ENCODE results near the gene SCAPER. TPM values are rescaled to one million over a fixed set of nuclear protein-coding genes. Genes with fewer than 3 reads are reported as not detected.

SCAPER gene
- total RNA-seq, 4 donors from 2014 or later, result 29.9 to 86.6 (median 45.6) TPM

DNA sequence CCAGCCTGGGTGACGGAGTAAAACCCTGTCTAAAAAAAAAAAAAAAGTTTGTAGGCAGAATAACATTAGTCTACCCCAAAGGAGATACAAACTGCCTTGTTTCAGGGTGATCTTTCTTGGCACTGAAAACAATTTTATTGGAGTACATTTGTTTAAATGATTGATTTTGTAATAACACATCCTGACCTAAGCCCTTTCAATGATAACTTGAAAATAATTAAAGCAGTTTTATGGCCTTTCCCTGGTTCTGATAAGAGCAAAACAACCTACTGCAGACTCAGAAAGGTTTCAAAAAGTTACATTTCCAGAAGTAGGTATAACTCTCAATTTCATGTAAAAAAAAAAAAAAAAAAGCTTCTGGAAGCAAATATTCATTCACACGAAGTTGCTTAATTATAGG lies 404.1 kb downstream of the SCAPER start:
- no peak overlapping the region for H3K27ac ChIP-seq
- TF ChIP-seq, protein P1, sequence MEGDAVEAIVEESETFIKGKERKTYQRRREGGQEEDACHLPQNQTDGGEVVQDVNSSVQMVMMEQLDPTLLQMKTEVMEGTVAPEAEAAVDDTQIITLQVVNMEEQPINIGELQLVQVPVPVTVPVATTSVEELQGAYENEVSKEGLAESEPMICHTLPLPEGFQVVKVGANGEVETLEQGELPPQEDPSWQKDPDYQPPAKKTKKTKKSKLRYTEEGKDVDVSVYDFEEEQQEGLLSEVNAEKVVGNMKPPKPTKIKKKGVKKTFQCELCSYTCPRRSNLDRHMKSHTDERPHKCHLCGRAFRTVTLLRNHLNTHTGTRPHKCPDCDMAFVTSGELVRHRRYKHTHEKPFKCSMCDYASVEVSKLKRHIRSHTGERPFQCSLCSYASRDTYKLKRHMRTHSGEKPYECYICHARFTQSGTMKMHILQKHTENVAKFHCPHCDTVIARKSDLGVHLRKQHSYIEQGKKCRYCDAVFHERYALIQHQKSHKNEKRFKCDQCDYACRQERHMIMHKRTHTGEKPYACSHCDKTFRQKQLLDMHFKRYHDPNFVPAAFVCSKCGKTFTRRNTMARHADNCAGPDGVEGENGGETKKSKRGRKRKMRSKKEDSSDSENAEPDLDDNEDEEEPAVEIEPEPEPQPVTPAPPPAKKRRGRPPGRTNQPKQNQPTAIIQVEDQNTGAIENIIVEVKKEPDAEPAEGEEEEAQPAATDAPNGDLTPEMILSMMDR (IDR thresholded peaks at IDR 0.05), result no peak
- no peak for TF ChIP-seq POLR2A (IDR thresholded peaks at IDR 0.05)

DNA sequence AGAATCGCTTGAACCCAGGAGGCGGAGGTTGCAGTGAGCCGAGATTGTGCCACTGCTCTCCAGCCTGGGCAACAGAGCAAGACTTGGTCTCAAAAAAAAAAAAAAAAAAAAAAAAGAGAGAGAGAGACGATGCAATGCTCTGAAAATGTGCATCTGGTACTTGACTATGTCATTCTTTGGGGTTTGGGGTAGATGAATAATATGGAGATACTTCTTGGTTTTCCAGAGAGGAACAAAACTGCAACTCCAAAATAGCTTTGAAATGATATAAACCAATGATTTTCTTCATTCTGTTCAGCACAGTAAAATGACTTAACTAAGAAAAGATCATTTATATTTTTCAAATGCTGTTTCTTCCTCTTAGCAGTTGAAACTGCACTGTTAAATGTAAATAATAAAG lies 409.7 kb downstream of the SCAPER start:
- H3K27me3 ChIP-seq, result no peaks in the 10 kb centered on the region
- H3K36me3 ChIP-seq, result no peaks in the 10 kb centered on the region
- no peak overlapping the region for H3K27ac ChIP-seq
- H3K4me3 ChIP-seq, result no peak overlapping the region
- H3K4me1 ChIP-seq, result no peaks in the 10 kb centered on the region
- no peak for DNase-seq
- TF ChIP-seq POLR2A (IDR thresholded peaks at IDR 0.05), result no peak
- TF ChIP-seq, protein P1 (IDR thresholded peaks at IDR 0.05), result no peak
- H3K9me3 ChIP-seq, result no peaks in the 10 kb centered on the region

More for the DNA sequence above, 404.1 kb downstream of the SCAPER start:
- no peaks in the 10 kb centered on the region for H3K9me3 ChIP-seq
- H3K4me3 ChIP-seq, result no peak overlapping the region
- no peaks in the 10 kb centered on the region for H3K27me3 ChIP-seq
- H3K36me3 ChIP-seq, result no peaks in the 10 kb centered on the region
- no peaks in the 10 kb centered on the region for H3K4me1 ChIP-seq
- DNase-seq, result no peak

DNA sequence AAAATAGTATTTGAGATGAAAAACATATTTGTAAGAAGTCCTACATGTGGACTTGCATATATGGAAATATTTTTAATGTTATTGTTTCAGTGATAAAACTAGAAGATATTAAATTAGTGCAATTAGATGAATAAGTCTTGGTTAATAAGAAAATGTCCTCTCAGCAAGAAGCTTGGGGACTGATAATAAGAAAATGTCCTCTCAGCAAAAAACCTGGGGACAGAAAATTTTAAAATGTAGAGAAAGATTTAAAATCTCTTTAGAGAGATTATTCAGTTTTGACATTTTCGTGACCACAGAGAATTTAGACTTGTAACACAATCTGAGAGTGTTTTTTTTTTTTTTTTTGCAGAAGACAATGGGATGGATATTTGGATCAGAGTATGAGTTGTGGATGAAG lies 412.6 kb downstream of the SCAPER start:
- Histone ChIP-seq H3K27me3 (no peaks in the 10 kb centered on the region), H3K4me1 (no peaks in the 10 kb centered on the region), H3K4me3 (no peak overlapping the region), H3K36me3 (no peaks in the 10 kb centered on the region), H3K27ac (no peak overlapping the region), H3K9me3 (no peaks in the 10 kb centered on the region)
- DNase-seq, result no peak
- TF ChIP-seq, protein P1 (IDR thresholded peaks at IDR 0.05), result no peak
- no peak for TF ChIP-seq POLR2A (IDR thresholded peaks at IDR 0.05)

DNA sequence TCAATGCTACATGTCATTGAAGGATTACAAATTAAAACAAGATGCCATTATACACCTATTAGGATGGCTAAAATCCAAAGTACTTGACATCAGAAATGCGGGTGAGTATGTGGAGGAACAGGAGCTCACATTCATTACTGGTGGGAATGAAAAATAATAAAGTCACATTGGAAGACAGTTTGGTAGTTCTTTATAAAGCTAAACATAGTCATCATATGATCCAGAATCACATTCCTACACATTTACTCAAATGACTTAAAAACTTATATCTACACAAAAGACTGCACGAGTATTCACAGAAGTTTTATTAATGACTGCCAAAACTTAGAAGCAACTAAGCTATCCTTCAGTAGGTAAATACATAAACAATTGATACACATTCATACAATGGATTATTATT lies 421.4 kb downstream of the SCAPER start:
- no peak overlapping the region for H3K27ac ChIP-seq
- TF ChIP-seq, protein P1 (IDR thresholded peaks at IDR 0.05), result no peak
- TF ChIP-seq POLR2A (IDR thresholded peaks at IDR 0.05), result no peak
- no peak overlapping the region for H3K4me3 ChIP-seq
- no peak for DNase-seq
- no peaks in the 10 kb centered on the region for H3K36me3 ChIP-seq
- no peaks in the 10 kb centered on the region for H3K9me3 ChIP-seq
- no peaks in the 10 kb centered on the region for H3K4me1 ChIP-seq
- H3K27me3 ChIP-seq, result no peaks in the 10 kb centered on the region

DNA sequence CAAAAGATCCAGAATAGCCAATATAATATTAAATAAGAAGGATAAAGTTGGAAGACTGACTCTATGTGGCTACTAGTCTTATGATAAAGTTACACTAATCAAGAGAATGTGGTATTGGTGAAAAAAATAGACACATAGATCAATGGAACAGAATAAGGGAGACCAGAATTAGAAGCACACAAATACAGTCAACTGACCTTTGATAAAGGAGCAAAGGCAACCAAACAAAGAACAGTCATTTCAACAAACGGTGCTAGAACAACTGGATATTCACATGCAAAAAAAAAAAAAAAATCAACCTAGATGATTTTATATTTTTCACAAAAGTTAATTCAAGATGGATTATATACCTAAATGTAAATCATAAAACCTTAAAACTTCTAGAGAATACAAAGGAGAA lies 422.1 kb downstream of the SCAPER start:
- no peaks in the 10 kb centered on the region for H3K36me3 ChIP-seq
- no peaks in the 10 kb centered on the region for H3K27me3 ChIP-seq
- no peak for TF ChIP-seq POLR2A (IDR thresholded peaks at IDR 0.05)
- no peaks in the 10 kb centered on the region for H3K4me1 ChIP-seq
- no peak for DNase-seq
- no peaks in the 10 kb centered on the region for H3K9me3 ChIP-seq
- no peak overlapping the region for H3K4me3 ChIP-seq
- no peak overlapping the region for H3K27ac ChIP-seq

DNA sequence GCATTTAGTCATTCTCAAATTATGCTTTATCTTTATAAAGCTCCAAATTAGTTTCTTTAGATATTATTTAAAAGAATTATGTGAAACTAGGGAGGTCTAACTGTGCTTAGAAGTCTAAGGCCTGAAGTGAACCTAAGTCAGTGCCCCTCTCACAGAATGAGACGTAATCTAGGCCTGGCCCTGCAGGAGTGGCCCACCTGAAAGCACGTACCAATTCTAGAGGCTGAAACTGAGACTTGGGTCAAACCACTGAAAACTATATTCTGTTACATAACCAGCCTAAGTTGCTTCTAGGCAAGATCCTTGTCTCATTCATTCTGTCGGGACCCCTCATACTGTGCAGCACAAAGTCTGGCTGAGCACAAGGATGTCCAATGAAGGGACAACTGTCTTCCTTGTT lies 424.9 kb downstream of the SCAPER start:
- no peaks in the 10 kb centered on the region for H3K36me3 ChIP-seq
- no peaks in the 10 kb centered on the region for H3K27me3 ChIP-seq
- H3K27ac ChIP-seq, result no peak overlapping the region
- H3K4me3 ChIP-seq, result no peak overlapping the region
- DNase-seq, result no peak
- H3K4me1 ChIP-seq, result no peaks in the 10 kb centered on the region
- no peaks in the 10 kb centered on the region for H3K9me3 ChIP-seq
- TF ChIP-seq POLR2A (IDR thresholded peaks at IDR 0.05), result no peak
- TF ChIP-seq, protein P1 (IDR thresholded peaks at IDR 0.05), result no peak

Measured in Peyer's patch (tissue), 4 donors.